ENCODE measurements around the gene YJU2.

Gene YJU2

DNA sequence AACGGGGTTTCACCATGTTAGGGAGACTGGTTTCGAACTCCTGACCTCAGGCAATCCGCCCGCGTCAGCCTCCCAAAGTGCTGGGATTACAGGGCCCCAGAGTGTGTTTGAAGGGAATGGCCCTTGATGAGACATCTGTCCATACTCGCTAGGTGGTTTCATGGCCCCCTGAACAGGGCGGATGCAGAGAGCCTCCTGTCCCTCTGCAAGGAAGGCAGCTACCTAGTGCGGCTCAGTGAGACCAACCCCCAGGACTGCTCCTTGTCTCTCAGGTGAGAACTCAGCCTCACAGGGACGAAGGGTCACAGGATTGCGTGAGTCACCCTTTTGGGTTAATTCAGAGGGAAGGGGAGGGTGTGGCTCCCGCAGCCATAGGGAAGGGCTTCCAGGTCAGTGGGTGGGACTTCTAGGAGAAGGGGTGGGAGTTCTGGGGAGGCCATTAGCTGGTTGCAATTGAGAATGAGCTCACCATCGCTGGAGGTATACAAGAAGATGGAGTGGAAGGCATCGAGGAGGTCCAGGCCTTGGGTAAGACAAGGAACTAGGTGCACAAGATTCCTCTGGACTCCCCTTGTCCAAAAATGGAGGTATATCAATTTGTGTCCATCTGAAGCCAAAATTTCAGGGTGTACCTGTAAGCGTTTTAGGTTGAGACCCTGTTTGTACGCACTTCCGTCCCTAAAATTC is 41.4 kb downstream of the YJU2 start:
- no peak for DNase-seq
- TF ChIP-seq GATA1 (IDR thresholded peaks at IDR 0.05; ENCODE audit: low read depth, low read length) (no peak), POLR2A (IDR thresholded peaks at IDR 0.05; ENCODE audit: low read length) (no peak)

DNA sequence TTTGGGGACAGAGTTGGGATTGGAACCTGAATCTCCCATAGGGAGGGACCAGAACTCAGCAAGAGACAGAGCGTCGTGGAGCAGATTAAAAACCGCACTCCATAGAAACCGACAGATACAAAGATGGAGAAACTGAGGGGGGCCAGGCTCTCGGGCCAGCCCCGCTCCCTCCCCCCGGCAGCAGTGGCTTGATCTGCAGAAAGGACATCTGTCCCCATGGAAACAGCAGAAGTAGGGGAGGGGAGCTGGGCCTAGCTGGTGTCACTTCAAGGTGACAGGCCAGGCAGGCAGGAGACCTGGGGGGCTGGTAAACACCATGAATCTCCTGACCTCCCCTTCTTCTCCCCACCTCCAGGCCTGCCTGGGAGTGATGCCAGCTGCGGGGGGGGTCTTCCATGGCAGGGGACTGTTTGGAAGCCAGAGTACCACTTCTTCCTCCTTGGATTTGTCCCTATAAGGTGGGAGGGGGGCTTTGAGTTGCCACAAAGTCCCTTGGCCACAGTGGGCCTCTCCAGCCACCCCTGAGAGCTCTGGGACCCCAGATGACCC is 44.4 kb downstream of the YJU2 start:
- TF ChIP-seq GATA1 (IDR thresholded peaks at IDR 0.05; ENCODE audit: low read depth, low read length): no peak
- no peak for TF ChIP-seq POLR2A (IDR thresholded peaks at IDR 0.05; ENCODE audit: low read length)
- DNase-seq: no peak

DNA sequence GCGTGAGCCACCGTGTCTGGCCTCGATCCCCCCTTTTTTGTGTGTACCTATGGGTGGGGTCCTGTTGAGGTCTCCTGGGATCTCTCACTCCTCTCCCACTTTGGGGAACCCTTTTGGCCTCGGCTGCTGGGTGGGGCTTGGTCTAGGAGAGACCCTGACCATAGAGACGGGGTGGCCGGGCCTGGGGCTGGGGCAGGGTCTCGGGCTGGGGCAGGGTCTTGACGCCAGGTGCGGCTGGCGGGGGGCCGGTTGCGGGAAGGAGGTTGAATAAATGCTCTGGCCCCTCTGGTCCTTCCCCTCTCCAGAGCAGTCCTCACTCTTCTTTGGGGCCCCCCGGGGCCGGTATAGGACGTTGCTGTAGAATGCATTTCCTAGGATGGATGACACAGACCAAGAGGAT is 45.6 kb downstream of the YJU2 start:
- no peak for TF ChIP-seq GATA1 (IDR thresholded peaks at IDR 0.05; ENCODE audit: low read depth, low read length)
- DNase-seq: no peak

DNA sequence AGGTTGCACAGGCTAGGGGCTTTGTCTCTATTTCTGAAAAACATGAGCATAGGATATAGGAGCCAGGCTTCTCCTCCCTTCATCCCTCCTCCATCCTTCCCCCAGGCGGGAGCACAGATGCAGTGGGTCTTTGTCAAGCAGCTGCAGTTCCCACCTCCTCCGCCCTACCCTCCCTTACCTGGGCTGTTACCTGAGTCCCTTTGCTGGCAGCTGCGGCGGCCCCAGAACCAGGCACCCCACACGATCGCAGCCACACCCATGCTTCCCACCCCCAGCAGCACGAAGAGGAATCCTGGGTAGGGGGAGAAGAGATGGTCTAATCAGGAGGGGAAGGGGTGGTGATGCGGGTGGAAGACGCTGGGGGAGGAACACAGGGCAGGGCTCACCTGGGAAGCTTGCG is 47.5 kb downstream of the YJU2 start:
- no peak for TF ChIP-seq POLR2A (IDR thresholded peaks at IDR 0.05; ENCODE audit: low read length)
- no peak for TF ChIP-seq GATA1 (IDR thresholded peaks at IDR 0.05; ENCODE audit: low read depth, low read length)
- DNase-seq: no peak

DNA sequence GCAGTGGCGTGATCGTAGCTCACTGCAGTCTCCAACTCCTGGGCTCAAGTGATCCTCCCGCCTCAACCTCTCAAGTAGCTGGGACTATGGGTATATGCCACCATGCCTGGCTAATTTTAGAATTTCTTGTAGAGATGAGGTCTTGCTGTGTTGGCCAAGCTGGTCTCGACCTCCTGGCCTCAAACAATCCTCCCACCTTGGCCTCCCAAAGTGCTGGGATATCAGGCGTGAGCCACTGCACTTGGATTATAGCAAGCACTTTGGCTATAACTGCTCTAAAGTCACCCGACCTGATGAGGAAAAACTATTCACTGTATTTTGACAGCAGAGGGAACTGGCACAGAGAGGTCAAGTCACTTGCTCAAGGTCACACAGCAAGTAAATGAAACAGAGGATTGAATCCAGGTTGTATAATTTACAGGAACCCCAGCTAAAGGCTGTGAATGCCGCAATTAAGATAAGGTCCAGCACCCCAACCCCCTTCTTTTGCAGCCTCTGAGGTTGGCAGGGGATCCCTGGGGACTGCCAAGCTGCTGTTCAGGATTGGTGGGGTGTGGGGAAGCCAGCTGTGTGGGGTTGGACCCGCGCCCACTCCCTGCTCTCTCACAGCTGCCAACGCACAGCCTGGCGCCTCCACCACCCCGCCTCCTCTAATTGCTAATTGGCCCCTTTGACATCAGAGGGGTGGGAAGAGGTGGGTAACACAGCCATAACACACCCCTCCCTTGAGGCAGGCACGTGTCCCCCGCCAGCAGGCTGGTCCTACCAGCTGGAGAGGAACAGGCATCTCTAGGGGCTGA is 49.3 kb downstream of the YJU2 start:
- DNase-seq: no peak
- TF ChIP-seq POLR2A (IDR thresholded peaks at IDR 0.05; ENCODE audit: low read length) (no peak), GATA1 (IDR thresholded peaks at IDR 0.05; ENCODE audit: low read depth, low read length) (no peak)

DNA sequence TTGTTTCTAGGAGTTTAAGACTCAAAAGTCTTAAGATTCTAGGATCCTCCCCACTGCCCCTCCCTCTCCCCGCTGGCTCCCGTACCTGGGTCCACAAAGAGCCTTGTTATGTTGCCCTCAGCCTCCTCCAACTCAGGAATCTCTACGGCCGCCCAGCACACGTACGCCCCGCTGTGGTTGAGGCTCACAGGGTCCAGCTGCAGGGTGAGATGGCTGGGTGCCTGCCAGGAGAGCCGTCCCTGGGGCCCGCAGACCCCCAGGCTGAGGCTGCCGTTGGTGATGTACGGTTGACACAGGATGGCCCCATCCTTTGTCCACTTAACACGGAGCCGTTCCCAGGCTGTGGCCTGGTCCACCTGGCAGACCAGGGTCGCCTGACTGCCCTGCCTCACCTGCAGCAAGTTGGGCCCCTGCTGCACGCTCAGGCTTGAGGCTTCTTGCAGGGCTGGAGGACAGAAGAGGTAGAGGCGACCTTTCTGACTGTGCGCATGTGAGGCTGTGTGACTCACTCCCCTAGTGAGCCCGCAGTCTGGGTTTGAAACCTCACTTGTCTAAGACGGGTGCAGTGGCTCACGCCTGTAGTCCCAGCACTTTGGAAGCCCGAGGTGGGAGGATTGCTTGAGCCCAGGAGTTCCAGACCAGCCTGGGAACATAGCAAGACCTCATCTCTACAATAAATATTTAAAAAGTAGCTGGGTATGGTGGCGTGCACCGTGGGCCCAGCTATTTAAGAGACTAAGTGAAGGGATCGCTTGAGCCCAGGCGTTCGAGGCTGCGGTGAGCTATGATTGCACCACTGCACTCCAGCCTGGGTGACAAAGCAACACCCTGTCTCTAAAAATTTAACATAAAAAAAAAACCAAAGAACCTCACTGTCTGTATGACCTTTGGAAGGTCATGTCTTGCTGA is 51.3 kb downstream of the YJU2 start:
- TF ChIP-seq GATA1 (IDR thresholded peaks at IDR 0.05; ENCODE audit: low read depth, low read length) (no peak), POLR2A (IDR thresholded peaks at IDR 0.05; ENCODE audit: low read length) (no peak)
- DNase-seq: no peak

DNA sequence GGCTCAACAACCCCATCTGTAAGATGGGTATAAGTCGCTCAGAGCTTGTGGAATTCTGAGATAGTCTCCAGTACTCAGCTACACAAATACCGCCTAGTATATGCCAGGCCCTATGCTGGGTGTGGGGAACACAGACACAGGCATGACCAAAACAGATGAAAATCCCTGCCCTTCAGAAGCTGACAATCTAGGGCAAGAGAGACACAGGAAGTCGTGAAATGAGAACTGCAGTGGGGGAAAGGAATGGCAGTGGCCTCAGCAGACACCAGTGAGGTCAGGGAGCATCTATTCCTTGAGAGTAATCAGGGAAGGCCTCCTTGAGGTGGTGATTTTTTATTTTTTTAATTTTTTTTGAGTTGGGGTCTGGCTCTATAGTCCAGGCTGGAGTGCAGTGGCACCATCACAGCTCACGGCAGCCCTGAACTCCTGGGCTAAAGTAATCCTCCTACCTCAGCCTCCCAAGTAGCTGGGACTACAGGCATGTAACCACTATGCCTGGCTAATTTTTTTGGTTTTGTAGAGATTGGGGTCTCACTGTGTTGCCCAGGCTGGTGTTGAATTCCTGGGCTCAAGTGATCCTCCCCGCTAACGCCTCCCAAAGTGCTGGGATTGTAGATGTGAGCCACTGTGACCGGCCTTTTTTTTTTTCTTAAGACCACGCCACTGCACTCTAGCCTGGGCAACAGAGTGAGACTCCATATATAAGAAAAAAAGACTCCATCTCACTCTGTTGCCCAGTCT is 52.1 kb downstream of the YJU2 start:
- no peak for DNase-seq

DNA sequence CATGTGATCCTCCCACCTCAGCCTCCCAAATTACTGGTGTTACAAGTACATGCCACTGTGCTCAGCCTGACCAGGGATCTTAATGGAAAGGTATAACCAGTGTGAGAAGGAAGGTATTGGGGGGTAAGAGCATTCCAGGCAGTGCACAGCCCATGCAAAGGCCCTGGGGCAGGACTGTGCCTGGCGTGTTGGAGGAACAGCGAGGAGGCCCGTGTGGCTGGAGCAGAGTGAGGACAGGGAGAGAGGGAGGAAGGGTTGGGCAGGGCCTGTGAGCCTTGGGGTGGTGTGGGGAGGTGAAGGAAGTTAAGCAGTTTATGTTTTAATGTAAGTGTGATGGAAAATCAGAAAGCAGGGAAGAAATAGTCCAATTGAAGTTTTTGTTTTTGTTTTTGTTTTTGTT is 53.7 kb downstream of the YJU2 start:
- TF ChIP-seq GATA1 (IDR thresholded peaks at IDR 0.05; ENCODE audit: low read depth, low read length) (no peak), POLR2A (IDR thresholded peaks at IDR 0.05; ENCODE audit: low read length) (no peak)
- DNase-seq: no peak

More for the DNA sequence above, 52.1 kb downstream of the YJU2 start:
- TF ChIP-seq GATA1 (IDR thresholded peaks at IDR 0.05; ENCODE audit: low read depth, low read length) (no peak), POLR2A (IDR thresholded peaks at IDR 0.05; ENCODE audit: low read length) (no peak)

DNA sequence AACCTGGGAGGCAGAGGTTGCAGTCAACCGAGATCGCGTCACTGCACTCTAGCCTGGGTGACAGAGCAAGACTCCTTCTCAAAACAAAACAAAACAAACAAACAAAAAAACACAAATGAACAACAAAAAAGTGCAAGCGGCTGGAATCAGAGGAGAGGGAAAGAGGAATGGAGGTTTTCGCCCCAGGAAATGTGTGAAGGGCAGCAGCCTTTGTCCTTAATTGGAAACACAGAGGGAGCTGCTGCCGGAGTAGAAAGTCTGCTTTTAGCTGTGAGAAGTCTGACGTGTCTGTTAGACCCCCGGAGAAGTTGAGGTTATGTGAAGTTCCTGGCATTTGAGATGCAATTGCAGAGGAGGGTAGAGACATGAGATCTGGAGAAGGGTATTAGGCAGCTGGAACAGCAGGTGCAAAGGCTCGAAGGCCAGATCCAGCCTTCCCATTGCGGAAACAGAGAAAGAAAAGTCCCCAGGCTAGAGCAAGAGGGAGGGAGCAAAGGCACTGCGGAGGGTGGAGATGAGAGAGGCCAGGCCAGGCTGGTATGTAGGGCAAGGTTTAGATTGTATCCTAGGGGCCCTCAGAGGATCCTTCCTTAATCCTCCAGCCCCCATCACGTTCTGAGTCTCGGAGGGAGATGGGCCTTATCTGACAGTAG is 54.8 kb downstream of the YJU2 start:
- no peak for DNase-seq
- no peak for TF ChIP-seq POLR2A (IDR thresholded peaks at IDR 0.05; ENCODE audit: low read length)
- no peak for TF ChIP-seq GATA1 (IDR thresholded peaks at IDR 0.05; ENCODE audit: low read depth, low read length)

DNA sequence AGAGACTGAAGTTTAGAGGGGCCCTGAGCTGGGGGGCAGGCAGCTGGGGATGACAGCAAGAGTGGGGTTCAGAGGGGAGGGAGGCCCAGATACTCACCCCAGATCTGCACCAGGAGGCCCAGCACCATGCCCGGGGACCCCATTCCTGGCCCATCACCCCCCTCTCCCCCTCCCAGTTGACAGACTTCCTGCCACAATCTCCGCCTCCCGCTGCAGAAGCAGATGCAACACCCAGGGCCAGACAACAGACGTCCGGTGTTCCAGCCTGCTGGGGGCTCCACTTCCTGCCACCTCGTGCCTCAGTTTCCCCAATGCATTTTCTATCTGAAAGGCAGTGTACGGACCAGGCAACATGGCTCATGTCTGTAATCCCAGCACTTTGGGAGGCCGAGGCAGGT is 55.4 kb downstream of the YJU2 start, which contains the start of gene TMIGD2:
TSS of gene TMIGD2 (minus strand) at position 147 of the 398 bp plus-strand sequence. CDS start at position 143, 4 bp downstream.
- DNase-seq: no peak
- TF ChIP-seq GATA1 (IDR thresholded peaks at IDR 0.05; ENCODE audit: low read depth, low read length) (no peak), POLR2A (IDR thresholded peaks at IDR 0.05; ENCODE audit: low read length) (no peak)

DNA sequence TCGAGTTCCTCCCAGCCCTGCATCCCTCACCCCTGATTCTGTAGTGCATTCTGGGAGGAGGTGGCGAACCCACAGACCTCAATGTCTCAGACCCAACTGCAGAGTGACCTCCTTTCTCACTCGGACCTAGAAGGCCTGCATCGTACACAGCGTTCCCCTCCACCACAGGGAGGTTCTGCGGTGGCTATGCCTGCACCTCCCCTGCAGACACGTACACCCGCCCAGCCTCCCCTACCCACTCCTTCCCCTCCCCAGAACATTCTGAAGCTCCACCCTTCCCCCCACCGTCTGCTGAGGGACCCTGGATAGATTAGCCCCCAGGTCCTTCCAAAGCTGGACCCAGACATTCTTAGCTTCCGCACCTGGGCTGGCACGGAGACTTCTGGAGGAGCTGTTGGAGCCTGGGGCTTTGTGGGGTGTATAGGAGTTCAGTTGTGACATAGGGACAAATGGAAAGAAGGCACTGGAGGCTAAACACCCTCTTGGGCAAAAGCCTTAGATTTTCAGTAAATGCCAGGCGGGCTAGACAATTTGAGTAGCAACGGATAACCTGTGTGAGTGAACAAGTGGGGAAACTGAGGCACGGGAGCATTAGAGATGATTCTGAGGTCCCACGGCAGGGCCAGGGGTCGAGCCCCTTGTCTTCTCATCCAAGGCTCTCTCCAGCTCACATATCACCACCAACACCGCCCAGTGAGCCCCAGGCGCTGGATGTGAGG is 57.1 kb downstream of the YJU2 start:
- no peak for DNase-seq

More for the DNA sequence above, 57.1 kb downstream of the YJU2 start:
- TF ChIP-seq GATA1 (IDR thresholded peaks at IDR 0.05; ENCODE audit: low read depth, low read length) (no peak), POLR2A (IDR thresholded peaks at IDR 0.05; ENCODE audit: low read length) (no peak)
